ENCODE measurements around the gene HNRNPUL1.
"Not testable (repeated sequence)": the region's sequence is repeated elsewhere in the genome, so short reads cannot be mapped to it uniquely, and the experiment has no call there.

HNRNPUL1 gene

DNA sequence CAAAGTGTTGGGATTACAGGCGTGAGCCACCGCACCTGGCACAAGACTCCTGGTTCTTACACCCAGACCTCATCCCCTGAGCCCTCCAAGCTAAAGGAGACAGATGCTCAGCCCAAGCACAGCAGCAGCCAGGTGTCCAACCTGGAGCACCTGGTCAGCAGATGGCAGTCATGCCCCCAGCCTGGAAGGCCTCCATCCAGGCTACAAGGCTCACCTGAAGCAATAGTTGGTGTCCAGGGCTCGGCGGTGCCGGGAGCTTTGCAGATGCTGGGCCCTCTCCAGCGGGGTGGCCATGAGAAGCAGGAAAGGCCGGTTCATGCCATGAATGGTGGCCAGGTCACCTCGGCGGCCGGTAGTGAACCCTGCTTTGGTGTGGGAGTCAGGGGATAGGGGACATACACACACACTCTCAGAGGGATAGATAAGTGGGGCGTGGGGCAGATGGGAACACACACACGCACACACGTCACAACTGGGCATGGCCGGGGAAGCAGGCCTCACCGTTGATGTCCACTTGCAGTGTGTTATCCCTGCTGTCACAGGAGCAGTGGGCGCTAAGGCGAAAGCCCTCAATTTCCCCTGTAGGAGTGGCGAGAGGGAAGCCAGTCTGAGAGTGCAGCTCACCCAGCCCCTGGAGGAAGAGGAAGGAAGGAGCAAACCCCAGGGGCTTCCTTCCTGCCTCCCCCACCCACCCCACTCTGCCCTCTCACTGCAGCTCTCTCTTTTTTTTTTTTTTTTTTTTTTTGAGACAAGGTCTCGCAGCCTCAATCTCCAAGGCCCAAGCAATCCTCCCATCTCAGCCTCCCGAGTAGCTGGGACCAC lies 77.7 kb downstream of the HNRNPUL1 start:
- no peak overlapping the region for H3K4me3 ChIP-seq (ENCODE audit: low read depth, low read length, poor library complexity, severe bottlenecking)

DNA sequence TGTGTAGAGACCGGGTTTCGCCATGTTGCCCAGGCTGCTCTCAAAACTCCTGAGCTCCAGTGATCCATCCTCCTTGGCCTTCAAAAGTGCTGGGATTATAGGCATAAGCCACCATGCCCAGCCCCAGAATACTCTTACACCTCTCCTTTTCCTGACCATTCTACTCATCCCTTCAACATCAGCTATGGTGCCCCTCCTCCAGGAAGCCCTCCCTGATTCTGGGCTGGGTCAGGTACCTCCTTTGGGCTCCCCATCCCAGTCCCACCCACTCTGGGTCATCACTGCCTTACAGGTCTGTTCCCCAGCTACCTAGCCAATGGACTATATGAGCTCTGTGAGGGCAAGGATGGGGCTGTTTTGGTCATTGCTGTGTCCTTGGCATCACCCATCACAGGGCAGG lies 80.0 kb downstream of the HNRNPUL1 start:
- Histone ChIP-seq H3K4me1 (ENCODE audit: insufficient read depth, low read length, severe bottlenecking) (no peaks in the 10 kb centered on the region), H3K9me2 (ENCODE audit: low read depth, low read length) (no peaks in the 10 kb centered on the region), H3K27ac (ENCODE audit: low read depth, low read length, poor library complexity, severe bottlenecking) (no peak overlapping the region), H3K4me2 (ENCODE audit: low read length) (no peak overlapping the region), H2AFZ (ENCODE audit: low read length) (no peak overlapping the region), H3K79me2 (ENCODE audit: insufficient read depth, low read length) (no peaks in the 10 kb centered on the region), H3K27me3 (ENCODE audit: insufficient read depth, low read length) (no peaks in the 10 kb centered on the region), H3K9me3 (ENCODE audit: low read length) (no peaks in the 10 kb centered on the region), H3K4me3 (ENCODE audit: low read depth, low read length, poor library complexity, severe bottlenecking) (no peak overlapping the region), H3K36me3 (ENCODE audit: insufficient read depth, low read length) (peaks cover 57% of the 10 kb centered on the region), H3F3A (ENCODE audit: insufficient read depth, low read length) (no peaks in the 10 kb centered on the region), H3K9ac (ENCODE audit: low read length) (no peak overlapping the region), H4K20me1 (ENCODE audit: insufficient read depth, low read length) (no peaks in the 10 kb centered on the region)
- TF ChIP-seq CTCF (IDR thresholded peaks at IDR 0.05; ENCODE audit: low read length): no peak
- no peak for TF ChIP-seq EZH2 (IDR thresholded peaks at IDR 0.05; ENCODE audit: borderline replicate concordance, low read length)

More for the DNA sequence above, 77.7 kb downstream of the HNRNPUL1 start:
- Histone ChIP-seq H3F3A (ENCODE audit: insufficient read depth, low read length) (no peaks in the 10 kb centered on the region), H3K4me1 (ENCODE audit: insufficient read depth, low read length, severe bottlenecking) (no peaks in the 10 kb centered on the region), H3K27me3 (ENCODE audit: insufficient read depth, low read length) (no peaks in the 10 kb centered on the region), H3K27ac (ENCODE audit: low read depth, low read length, poor library complexity, severe bottlenecking) (no peak overlapping the region), H3K9me2 (ENCODE audit: low read depth, low read length) (no peaks in the 10 kb centered on the region), H3K9ac (ENCODE audit: low read length) (no peak overlapping the region), H3K9me3 (ENCODE audit: low read length) (no peaks in the 10 kb centered on the region), H3K36me3 (ENCODE audit: insufficient read depth, low read length) (peaks cover 63% of the 10 kb centered on the region), H3K4me2 (ENCODE audit: low read length) (no peak overlapping the region), H4K20me1 (ENCODE audit: insufficient read depth, low read length) (no peaks in the 10 kb centered on the region), H2AFZ (ENCODE audit: low read length) (no peak overlapping the region), H3K79me2 (ENCODE audit: insufficient read depth, low read length) (no peaks in the 10 kb centered on the region)
- TF ChIP-seq CTCF (IDR thresholded peaks at IDR 0.05; ENCODE audit: low read length): no peak
- no peak for TF ChIP-seq EZH2 (IDR thresholded peaks at IDR 0.05; ENCODE audit: borderline replicate concordance, low read length)

DNA sequence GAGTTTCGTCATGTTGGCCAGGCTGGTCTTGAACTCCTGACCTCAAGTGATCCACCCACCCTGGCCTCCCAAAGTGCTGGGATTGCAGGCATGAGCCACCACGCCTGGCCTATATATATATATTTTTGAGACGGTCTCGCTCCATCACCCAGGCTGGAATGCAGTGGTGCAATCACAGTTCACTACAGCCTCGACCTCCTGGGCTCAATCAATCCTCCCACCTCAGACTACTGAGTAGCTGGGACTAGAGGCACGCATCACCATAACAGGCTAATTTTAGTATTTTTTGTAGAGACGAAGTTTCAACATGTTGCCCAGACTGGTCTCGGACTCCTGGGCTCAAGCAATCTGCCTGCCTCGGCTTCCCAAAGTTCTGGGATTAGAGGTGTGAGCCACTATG lies 82.7 kb downstream of the HNRNPUL1 start:
- H3K4me3 ChIP-seq (ENCODE audit: low read depth, low read length, poor library complexity, severe bottlenecking); H3K79me2 ChIP-seq (ENCODE audit: insufficient read depth, low read length); H3K9me3 ChIP-seq (ENCODE audit: low read length); H3K9ac ChIP-seq (ENCODE audit: low read length); H4K20me1 ChIP-seq (ENCODE audit: insufficient read depth, low read length); H3F3A ChIP-seq (ENCODE audit: insufficient read depth, low read length); H3K4me2 ChIP-seq (ENCODE audit: low read length); H2AFZ ChIP-seq (ENCODE audit: low read length); H3K9me2 ChIP-seq (ENCODE audit: low read depth, low read length); H3K27me3 ChIP-seq (ENCODE audit: insufficient read depth, low read length); H3K27ac ChIP-seq (ENCODE audit: low read depth, low read length, poor library complexity, severe bottlenecking): not testable (repeated sequence)
- H3K36me3 ChIP-seq (ENCODE audit: insufficient read depth, low read length): peaks cover 34% of the 10 kb centered on the region
- peaks cover 18% of the 10 kb centered on the region for H3K4me1 ChIP-seq (ENCODE audit: insufficient read depth, low read length, severe bottlenecking)
